Heart left ventricle (tissue), 13 donors: ENCODE results near the gene INPP4A.

ENCODE experiments used
- CTCF ChIP-seq, 12 donors: fragments of 200-600 bp; sonication (generic) in 4 of 12; IDR thresholded peaks; one replicate each; pipeline versions ENCODE4 v1.5.0 to v1.8.0; 2018 to 2022; ENCODE audit warnings: antibody characterized with exemption in 12 of 12, mild to moderate bottlenecking in 5 of 12
- POLR2A ChIP-seq, 2 donors: fragments of 450-650 bp; IDR thresholded peaks; one replicate each; pipeline ENCODE4 v1.6.1; 2017; ENCODE audit warnings: antibody characterized with exemption in 2 of 2, mild to moderate bottlenecking in 2 of 2, moderate library complexity in 2 of 2
- donor health status: ischemic (EF 13 %, LVEDD 7.1; RV severe dilation, severe dysfunction).
- donor health status: DM: no; HTN: yes; CAD: no.
- donor health status: DM: no; HTN: no; CAD: no.
- donor health status: ischemic (EF 25% LVEDD 6.9; RV normal size, moderate dysfunction).
- donor health status: ischemic (EF 25% LVEDD 5.7; RV mildly dilated, moderate dysfunction).
- donor health status: ischemic (EF 35%, LVEDD 5.7; RV mildly dilated, moderate dysfunction).
- donor health status: nonischemic (EF 11% LVEDD 7.7; RV severe dilation, severe dysfunction).
- donor health status: DM: yes; HTN: yes; CAD: no.
- donor health status: PGD.
- donor health status: ischemic (EF 29% LVEDD 5.4; RV normal size, mild dysfunction).
- donor health status: nonischemic (EF 23%, LVEDD 6.1; RV moderate dilation, normal function).

DNA sequence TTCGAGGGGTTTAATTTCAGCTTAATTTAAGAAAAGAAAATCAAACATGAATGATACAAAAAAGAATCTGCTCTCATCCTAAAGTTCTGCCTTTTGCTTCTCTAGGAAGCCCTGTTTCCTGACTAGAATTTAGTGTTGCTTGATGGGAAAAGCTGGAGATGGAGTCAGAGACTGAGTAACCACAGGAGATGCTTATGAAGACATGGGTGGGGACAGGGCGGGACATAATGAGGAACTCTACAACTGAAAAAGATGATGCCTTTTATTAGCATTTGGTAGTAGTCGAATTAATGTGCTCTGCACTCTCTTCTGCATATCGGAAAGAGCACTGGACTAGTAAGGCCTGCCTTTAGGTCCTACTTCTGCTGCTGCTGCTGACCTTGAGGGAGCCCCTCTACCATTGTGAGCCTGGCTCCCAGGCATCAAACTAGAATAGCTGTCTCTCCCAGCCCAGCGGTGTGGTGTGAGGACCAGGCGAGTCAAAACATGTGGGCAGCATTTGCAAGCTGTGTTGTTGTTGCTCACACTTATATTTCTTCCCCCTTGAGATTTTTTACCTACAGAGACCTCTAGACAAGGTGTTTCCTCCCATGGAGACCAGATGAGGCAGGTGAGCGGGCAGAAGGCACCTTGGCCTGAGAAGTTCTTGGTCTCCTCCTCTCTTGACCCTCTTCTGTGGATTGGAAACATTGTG, 61.5 kb downstream of the INPP4A start:
- no peak for TF ChIP-seq CTCF (IDR thresholded peaks at IDR 0.05)
- no peak for TF ChIP-seq POLR2A (IDR thresholded peaks at IDR 0.05)
